Immature natural killer cell (primary cell): ENCODE measurements around the gene OR10C1. TPM values are rescaled to one million over a fixed set of nuclear protein-coding genes. Genes with fewer than 3 reads are reported as not detected.
"Not testable (repeated sequence)": the region's sequence is repeated elsewhere in the genome, so short reads cannot be mapped to it uniquely, and the experiment has no call there.

Experiments
- DNase-seq, 3 donors: peaks; one replicate each; pipeline ENCODE4 v3.0.0; 2022; ENCODE audit warnings: mixed read lengths in 1 of 3
- H3K27ac Mint-ChIP-seq, 6 donors: one replicate each; pipeline ENCODE4 v1.8.0; 2020; ENCODE audit warnings: mixed read lengths in 6 of 6, mild to moderate bottlenecking in 5 of 6, inconsistent platforms in 4 of 6, moderate library complexity in 3 of 6
- H3K27me3 Mint-ChIP-seq, 3 donors: one replicate each; pipeline ENCODE4 v1.8.0; 2020 to 2021; ENCODE audit warnings: low read depth in 3 of 3, mild to moderate bottlenecking in 3 of 3, mixed read lengths in 3 of 3, moderate library complexity in 3 of 3, inconsistent platforms in 1 of 3
- H3K36me3 Mint-ChIP-seq, 3 donors: one replicate each; pipeline ENCODE4 v1.8.0; 2020; ENCODE audit warnings: mixed read lengths in 3 of 3, inconsistent platforms in 2 of 3, mild to moderate bottlenecking in 2 of 3
- H3K4me1 Mint-ChIP-seq, 2 donors: one replicate each; pipeline ENCODE4 v1.8.0; 2020; ENCODE audit warnings: inconsistent platforms in 2 of 2, mild to moderate bottlenecking in 2 of 2, mixed read lengths in 2 of 2, moderate library complexity in 1 of 2
- H3K4me3 Mint-ChIP-seq, 5 donors: one replicate each; pipeline ENCODE4 v1.8.0; 2020; ENCODE audit warnings: mild to moderate bottlenecking in 5 of 5, mixed read lengths in 5 of 5, inconsistent platforms in 3 of 5, moderate library complexity in 3 of 5
- H3K9me3 Mint-ChIP-seq, 6 donors: one replicate each; pipeline ENCODE4 v1.8.0; 2020; ENCODE audit warnings: mild to moderate bottlenecking in 6 of 6, mixed read lengths in 6 of 6, inconsistent platforms in 4 of 6, moderate library complexity in 3 of 6
- polyA plus RNA-seq, 3 donors: library from polyadenylated mRNA; unstranded; fragments of 300-500 nt; fragmentation: Illumina TruSeq; gene quantifications; one replicate each; pipeline ENCODE4 v1.2.3, GENCODE V29; 2021

OR10C1 gene, protein sequence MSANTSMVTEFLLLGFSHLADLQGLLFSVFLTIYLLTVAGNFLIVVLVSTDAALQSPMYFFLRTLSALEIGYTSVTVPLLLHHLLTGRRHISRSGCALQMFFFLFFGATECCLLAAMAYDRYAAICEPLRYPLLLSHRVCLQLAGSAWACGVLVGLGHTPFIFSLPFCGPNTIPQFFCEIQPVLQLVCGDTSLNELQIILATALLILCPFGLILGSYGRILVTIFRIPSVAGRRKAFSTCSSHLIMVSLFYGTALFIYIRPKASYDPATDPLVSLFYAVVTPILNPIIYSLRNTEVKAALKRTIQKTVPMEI
- not detected for polyA plus RNA-seq

DNA sequence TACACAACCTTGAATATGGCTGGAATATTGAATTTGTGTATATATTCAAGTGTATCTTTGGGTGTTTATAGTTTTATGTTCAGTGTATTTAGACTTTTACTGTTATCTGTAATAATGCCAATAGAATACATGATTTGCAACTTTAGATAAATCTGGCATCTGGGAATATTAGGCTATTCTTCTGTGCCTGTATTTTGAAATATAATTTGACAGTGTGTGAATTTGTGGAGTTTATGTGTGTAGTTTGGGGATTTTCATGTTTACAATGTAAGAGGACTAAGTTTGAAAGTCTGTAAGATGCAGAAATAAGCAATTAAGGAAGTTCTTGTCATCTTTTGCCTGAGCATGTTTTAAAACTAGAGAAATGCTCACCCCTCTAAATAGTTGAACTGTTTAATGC is at the start of gene OR10C1:
Gene OR10C1, plus strand, starts transcription at position 301 of the 400 bp plus-strand sequence. CDS start 710 bp downstream, outside the sequence.
- Mint-ChIP-seq H3K9me3 (peaks cover 0 to 2% (median 0%) of the 10 kb centered on the region in 6 donors), H3K4me3 (no peak within 1 kb of the TSS), H3K27me3 (peaks cover under 1 to 9% (median 4%) of the 10 kb centered on the region in 3 donors), H3K27ac (no peak within 1 kb of the TSS), H3K4me1 (no peaks in the 10 kb centered on the region), H3K36me3 (no peaks in the 10 kb centered on the region)
- no peak for DNase-seq

DNA sequence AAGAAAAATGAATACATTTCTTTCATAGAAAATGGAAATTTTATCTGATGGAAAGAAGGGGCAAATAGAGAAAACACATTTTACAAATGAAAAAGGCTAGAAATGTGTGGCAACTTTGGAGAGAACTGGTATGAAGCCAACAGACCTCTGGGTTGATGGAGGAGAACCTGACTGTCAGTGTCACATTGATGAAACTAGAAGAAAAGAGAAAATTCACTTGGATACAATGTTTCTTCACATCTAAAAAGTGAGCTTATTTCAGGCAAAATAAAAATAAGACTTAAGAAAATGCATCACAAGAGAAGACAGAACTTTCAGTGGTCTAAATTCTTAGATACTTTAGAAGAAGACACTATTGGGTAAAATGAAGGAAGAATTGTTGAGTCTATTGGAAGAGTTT is 43.8 kb upstream of the OR10C1 start, which contains the start of gene OR12D2:
Gene OR12D2, plus strand, starts transcription at position 301 of the 400 bp plus-strand sequence. CDS start 1,069 bp downstream, outside the sequence.
- DNase-seq = no peak
- H3K4me1 Mint-ChIP-seq = no peaks in the 10 kb centered on the region
- H3K27me3 Mint-ChIP-seq = peaks cover 4 to 10% (median 5%) of the 10 kb centered on the region in 3 donors
- H3K36me3 Mint-ChIP-seq = no peaks in the 10 kb centered on the region
- peaks cover 0 to 6% (median 0%) of the 10 kb centered on the region in 6 donors for H3K9me3 Mint-ChIP-seq
- no peak within 1 kb of the TSS for H3K27ac Mint-ChIP-seq
- no peak within 1 kb of the TSS for H3K4me3 Mint-ChIP-seq

- H3K27ac Mint-ChIP-seq = no peak overlapping the region
- H3K27me3 Mint-ChIP-seq = peaks cover 4 to 11% (median 4%) of the 10 kb centered on the region in 3 donors
- H3K9me3 Mint-ChIP-seq = peaks cover 0 to 11% (median 0%) of the 10 kb centered on the region in 6 donors
- H3K36me3 Mint-ChIP-seq = no peaks in the 10 kb centered on the region
- no peak overlapping the region for H3K4me3 Mint-ChIP-seq
- DNase-seq = no peak
- H3K4me1 Mint-ChIP-seq = no peaks in the 10 kb centered on the region
Observed at GRCh38 chr6:29399525-29399924, 39.6 kb upstream of the OR10C1 start.

DNA sequence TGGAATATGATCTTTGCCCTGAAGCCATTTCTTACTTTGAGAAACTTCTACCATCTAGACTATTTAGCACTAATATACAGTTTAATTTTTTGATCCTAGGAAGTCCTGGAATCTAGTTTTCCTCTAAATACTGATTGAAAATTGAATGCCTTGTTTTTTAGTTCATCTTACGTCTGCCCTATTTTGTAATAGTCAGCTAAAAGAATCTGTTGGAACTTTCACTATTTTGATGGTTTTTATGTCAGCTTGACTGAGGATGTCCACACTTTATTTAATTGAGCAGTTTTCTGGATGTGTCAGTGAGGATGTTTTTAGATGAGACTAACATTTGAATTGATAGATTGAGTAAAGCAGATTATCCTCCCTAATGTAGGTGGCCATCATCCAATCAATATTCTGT is 35.3 kb upstream of the OR10C1 start:
- Mint-ChIP-seq H3K4me3 (no peak overlapping the region), H3K36me3 (no peaks in the 10 kb centered on the region), H3K27ac (no peak overlapping the region), H3K27me3 (peaks cover 0 to 13% (median 4%) of the 10 kb centered on the region in 3 donors), H3K9me3 (peaks cover 0 to 9% (median 2%) of the 10 kb centered on the region in 6 donors), H3K4me1 (no peaks in the 10 kb centered on the region)
- no peak for DNase-seq

GRCh38 chr6:29414588-29414987 is 24.5 kb upstream of the OR10C1 start, which contains the start of gene OR12D1:
OR12D1 (plus strand) TSS chr6:29414928.
- Mint-ChIP-seq H3K27me3 (peaks cover 0 to 13% (median 5%) of the 10 kb centered on the region in 3 donors), H3K36me3 (no peaks in the 10 kb centered on the region)

DNA sequence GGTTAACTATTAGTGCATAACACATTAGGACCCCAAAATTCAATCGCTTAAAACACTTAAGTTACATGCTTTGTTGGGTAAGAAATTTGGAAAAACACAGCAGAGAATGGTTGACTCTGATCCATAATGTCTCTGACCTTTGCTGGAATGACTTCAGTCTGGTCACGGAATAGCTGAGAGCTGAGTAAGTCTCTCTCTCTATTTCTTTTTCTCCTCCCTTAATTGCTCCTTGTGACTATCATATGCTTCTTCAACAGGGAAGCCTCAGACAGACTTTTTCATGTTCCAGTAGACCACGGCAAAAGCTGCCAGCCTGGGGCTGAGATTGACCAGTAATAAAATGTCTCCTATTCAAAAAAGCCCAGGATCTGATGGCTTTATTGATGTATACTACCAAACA is 19.6 kb upstream of the OR10C1 start:
- DNase-seq = no peak
- Mint-ChIP-seq H3K4me1 (no peaks in the 10 kb centered on the region), H3K9me3 (peaks cover 0 to 2% (median 0%) of the 10 kb centered on the region in 6 donors), H3K27ac (no peak overlapping the region), H3K4me3 (no peak overlapping the region), H3K36me3 (no peaks in the 10 kb centered on the region), H3K27me3 (peaks cover 0 to 6% (median 4%) of the 10 kb centered on the region in 3 donors)

More at GRCh38 chr6:29414588-29414987, 24.5 kb upstream of the OR10C1 start, which contains the start of gene OR12D1:
- H3K27ac Mint-ChIP-seq = no peak within 1 kb of the TSS
- no peak within 1 kb of the TSS for H3K4me3 Mint-ChIP-seq
- H3K4me1 Mint-ChIP-seq = no peaks in the 10 kb centered on the region
- DNase-seq = no peak
- peaks cover 0 to 13% (median 6%) of the 10 kb centered on the region in 6 donors for H3K9me3 Mint-ChIP-seq

DNA sequence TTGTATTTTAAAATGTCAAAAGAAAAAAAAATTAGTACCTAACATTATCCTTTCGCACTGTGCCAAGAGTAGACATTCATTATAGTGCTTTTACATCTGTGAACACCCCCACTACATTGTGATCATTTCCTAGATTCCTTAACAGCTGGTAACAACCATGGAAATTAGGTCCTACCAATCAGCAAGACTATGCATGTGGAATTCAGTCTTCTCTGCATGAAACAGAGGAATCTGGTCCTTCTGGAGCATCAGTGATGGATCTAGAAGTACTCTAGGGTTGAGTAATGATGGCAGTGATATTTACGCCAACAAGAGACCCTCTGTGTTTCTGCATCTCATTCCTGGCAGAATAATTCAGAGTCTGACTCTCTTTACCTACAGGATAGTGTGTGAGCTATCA is 14.9 kb upstream of the OR10C1 start:
- H3K27ac Mint-ChIP-seq = no peak overlapping the region
- H3K27me3 Mint-ChIP-seq = peaks cover 2 to 5% (median 5%) of the 10 kb centered on the region in 3 donors

DNA sequence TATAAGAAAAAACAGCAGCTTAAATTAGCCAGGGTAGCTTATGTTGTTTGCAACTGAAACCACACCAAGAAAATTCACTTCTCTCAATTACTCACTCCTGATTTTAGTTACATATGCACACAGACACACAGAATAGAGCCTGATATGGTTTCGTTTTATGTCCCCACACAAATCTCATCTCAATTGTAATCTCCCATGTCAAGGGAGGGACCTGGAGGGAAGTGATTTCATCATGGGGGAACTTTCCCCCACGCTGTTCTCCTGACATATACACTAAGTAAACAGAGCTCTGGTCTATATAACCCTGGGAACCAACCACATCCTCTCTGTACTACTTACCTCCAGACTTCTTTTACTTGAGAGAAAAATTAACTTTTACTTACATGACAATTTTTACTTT is 14.5 kb upstream of the OR10C1 start:
- H3K27me3 Mint-ChIP-seq = peaks cover 2 to 8% (median 5%) of the 10 kb centered on the region in 3 donors
- DNase-seq = no peak
- H3K36me3 Mint-ChIP-seq = no peaks in the 10 kb centered on the region
- peaks cover 0 to 2% (median 0%) of the 10 kb centered on the region in 6 donors for H3K9me3 Mint-ChIP-seq
- no peak overlapping the region for H3K27ac Mint-ChIP-seq
- H3K4me1 Mint-ChIP-seq = no peaks in the 10 kb centered on the region
- no peak overlapping the region for H3K4me3 Mint-ChIP-seq

More for the DNA sequence above, 14.9 kb upstream of the OR10C1 start:
- Mint-ChIP-seq H3K36me3 (no peaks in the 10 kb centered on the region), H3K4me3 (no peak overlapping the region), H3K4me1 (no peaks in the 10 kb centered on the region), H3K9me3 (peaks cover 0 to 2% (median 0%) of the 10 kb centered on the region in 6 donors)
- no peak for DNase-seq

- Mint-ChIP-seq H3K9me3 (peaks cover 0 to 2% (median 0%) of the 10 kb centered on the region in 6 donors), H3K4me1 (no peaks in the 10 kb centered on the region), H3K27me3 (peaks cover 3 to 8% (median 4%) of the 10 kb centered on the region in 3 donors), H3K36me3 (no peaks in the 10 kb centered on the region), H3K4me3 (no peak overlapping the region), H3K27ac (no peak overlapping the region)
- no peak for DNase-seq
Observed at GRCh38 chr6:29425075-29425474, 14.0 kb upstream of the OR10C1 start.

DNA sequence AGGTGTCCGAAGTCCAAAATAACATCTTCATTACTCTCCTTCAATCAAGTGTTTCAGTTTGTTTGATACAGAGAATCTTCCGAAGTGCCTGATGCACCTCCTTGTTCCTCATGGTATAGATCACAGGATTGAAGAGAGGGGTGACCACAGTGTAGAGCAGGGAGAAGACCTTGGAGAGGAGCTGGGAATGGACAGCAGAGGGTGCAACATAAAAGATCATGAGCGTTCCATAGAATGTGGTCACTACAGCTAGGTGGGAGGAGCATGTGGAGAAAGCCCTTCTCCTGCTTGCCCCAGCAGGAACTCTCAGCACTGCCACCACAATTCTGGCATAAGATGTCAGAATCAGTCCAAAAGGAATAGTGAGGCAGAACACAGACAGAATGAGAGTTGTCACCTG is 12.5 kb upstream of the OR10C1 start:
- peaks cover 4 to 8% (median 4%) of the 10 kb centered on the region in 3 donors for H3K27me3 Mint-ChIP-seq
- no peaks in the 10 kb centered on the region for H3K4me1 Mint-ChIP-seq
- no peak overlapping the region for H3K27ac Mint-ChIP-seq
- H3K36me3 Mint-ChIP-seq = no peaks in the 10 kb centered on the region
- H3K9me3 Mint-ChIP-seq = peaks cover 0 to 1% (median 0%) of the 10 kb centered on the region in 6 donors
- H3K4me3 Mint-ChIP-seq = no peak overlapping the region
- no peak for DNase-seq

- not testable (repeated sequence) for H3K27me3 Mint-ChIP-seq
Observed at GRCh38 chr6:29436730-29437129, 2.4 kb upstream of the OR10C1 start.

GRCh38 chr6:29442719-29443118 is 3.6 kb downstream of the OR10C1 start:
- H3K36me3 Mint-ChIP-seq = no peaks in the 10 kb centered on the region
- no peak overlapping the region for H3K27ac Mint-ChIP-seq
- DNase-seq = no peak
- H3K9me3 Mint-ChIP-seq = peaks cover 0 to 2% (median 0%) of the 10 kb centered on the region in 6 donors
- no peak overlapping the region for H3K4me3 Mint-ChIP-seq
- peaks cover 0 to 15% (median 2%) of the 10 kb centered on the region in 3 donors for H3K27me3 Mint-ChIP-seq
- no peaks in the 10 kb centered on the region for H3K4me1 Mint-ChIP-seq

More at GRCh38 chr6:29436730-29437129, 2.4 kb upstream of the OR10C1 start:
- DNase-seq, H3K9me3 Mint-ChIP-seq, H3K4me1 Mint-ChIP-seq, H3K27ac Mint-ChIP-seq, H3K4me3 Mint-ChIP-seq, H3K36me3 Mint-ChIP-seq: not testable (repeated sequence)

GRCh38 chr6:29444031-29444430 is 4.9 kb downstream of the OR10C1 start:
- H3K9me3 Mint-ChIP-seq, H3K27ac Mint-ChIP-seq, DNase-seq, H3K4me1 Mint-ChIP-seq, H3K4me3 Mint-ChIP-seq, H3K36me3 Mint-ChIP-seq: not testable (repeated sequence)
- peaks cover 2 to 19% (median 2%) of the 10 kb centered on the region in 3 donors for H3K27me3 Mint-ChIP-seq

GRCh38 chr6:29447670-29448069 is 8.6 kb downstream of the OR10C1 start:
- peaks cover 0 to 7% (median 0%) of the 10 kb centered on the region in 6 donors for H3K9me3 Mint-ChIP-seq

More at GRCh38 chr6:29447670-29448069, 8.6 kb downstream of the OR10C1 start:
- no peak for DNase-seq
- Mint-ChIP-seq H3K27me3 (peaks cover 0 to 19% (median 4%) of the 10 kb centered on the region in 3 donors), H3K4me3 (no peak overlapping the region), H3K4me1 (no peaks in the 10 kb centered on the region), H3K36me3 (no peaks in the 10 kb centered on the region), H3K27ac (no peak overlapping the region)
